Stimulated activated CD4-positive, alpha-beta T cell treated with anti-CD3 and anti-CD28 coated beads, Interleukin-1b, Interleukin-23, amount 100 ng/mL, for 24 hours (primary cell): Measurements from ENCODE around the gene PRKN.

Experiments
- DNase-seq, 4 experiments: peaks; one replicate each; pipeline ENCODE4 v3.0.0-alpha.2; 2020; ENCODE audit warnings: low read depth in 4 of 4, low spot score in 1 of 4

PRKN gene

DNA sequence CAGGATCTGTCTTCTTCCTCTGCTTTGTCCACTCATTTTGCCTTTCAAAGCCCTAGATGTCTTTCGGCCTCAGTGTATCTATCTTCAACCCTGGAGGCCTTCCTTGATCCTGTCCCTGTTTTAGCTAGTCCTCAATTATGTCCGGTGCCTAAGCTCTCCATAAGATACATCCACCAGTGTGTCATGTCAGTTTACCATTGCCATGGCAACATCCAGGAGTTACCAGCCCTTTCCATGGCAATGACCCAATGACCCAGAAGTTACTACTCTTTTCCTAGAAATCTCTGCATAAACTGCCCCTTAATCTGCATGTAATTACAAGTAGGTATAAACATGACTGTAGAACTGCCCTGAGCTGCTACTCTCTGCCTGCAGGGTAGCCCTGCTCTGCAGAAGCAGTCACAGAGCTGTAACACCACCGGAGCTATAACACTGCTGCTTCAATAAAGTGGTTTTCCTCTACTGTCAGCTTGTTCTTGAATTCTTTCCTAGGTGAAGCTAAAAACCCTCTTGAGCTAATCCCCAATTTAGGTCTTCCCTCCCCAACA lies 741.6 kb downstream of the PRKN start:
- DNase-seq, result no peak

DNA sequence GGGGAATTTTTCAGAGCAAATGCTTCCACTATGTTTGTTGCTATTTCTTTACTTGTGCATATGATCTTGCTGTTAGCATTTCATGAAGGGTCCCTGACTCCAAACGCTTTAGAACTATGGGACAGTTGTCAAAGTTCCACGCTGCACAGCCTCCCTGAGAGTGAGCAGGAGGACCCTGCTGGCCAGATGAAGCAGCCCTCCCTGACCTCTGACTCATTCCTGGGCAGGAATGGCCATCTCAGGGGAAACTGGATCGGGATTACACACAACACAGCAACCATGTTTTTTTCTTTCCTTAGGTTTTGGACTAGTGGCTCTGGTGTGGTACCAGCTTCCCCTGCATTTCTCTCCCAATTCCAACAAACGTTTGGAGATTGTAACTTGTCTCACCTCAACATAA lies 742.9 kb downstream of the PRKN start:
- no peak for DNase-seq

GRCh38 chr6:161976553-161976952 lies 751.0 kb downstream of the PRKN start:
- DNase-seq, result no peak

GRCh38 chr6:161973064-161973463 lies 754.5 kb downstream of the PRKN start:
- no peak for DNase-seq

- DNase-seq, result no peak
These were observed 756.5 kb downstream of the PRKN start for GRCh38 chr6:161971043-161971442.

- DNase-seq, result no peak
These were observed 763.8 kb downstream of the PRKN start for GRCh38 chr6:161963634-161964234.

DNA sequence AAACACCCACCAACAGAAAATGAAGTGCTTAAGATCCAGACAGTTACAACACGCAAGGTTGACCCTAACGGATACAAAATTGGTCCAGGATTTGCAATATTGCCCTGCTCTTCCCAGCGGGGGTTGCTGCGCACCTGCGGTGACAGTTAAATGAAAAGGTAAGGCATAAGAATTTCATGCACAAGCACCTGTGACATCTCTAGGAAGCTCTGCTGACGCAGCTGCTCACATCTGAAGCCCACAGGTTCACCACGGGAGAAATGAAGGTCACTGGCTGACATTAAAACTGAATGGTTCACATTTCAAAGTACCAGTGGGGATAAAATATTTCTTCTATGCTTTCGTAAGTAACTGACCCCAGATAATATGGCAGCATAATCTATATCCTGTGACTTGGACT lies 764.4 kb downstream of the PRKN start:
- no peak for DNase-seq

DNA sequence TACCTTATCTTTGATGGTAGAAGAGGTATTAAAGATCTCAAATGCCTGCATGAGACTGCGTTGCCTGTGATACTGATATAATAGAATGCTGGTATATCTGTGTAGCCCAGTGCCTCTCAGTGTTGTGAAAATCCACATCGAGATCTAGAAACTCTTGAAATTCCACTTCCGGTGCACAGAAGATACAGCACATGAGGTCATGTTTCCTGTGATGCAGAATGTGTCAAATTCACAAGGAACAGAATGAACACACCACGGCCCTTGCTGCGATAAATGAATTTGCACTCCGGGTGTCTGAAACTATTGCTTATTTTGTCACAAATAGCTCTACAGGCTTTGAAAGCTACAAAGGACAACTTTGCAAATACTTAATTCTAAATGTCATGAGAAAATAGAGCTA lies 765.8 kb downstream of the PRKN start:
- no peak for DNase-seq

DNA sequence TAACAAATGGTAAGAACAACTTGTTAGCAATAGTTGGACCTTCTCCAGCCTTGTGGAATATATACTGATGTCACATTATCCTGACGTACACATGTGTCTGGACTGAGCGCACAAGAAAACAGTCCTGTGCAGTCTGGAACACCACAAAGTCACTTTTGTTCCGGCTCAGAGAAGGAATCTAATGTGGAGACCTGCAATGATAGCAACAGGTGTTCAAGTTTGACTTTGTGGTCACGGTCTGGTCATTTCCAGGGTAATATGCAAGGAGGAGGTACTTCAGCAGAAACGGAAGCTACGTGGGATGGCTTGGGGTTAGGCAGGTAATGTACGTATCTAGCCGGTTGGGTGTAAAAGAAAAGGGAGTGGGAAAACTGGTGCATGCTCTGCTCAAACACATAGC lies 766.5 kb downstream of the PRKN start:
- DNase-seq, result no peak

DNA sequence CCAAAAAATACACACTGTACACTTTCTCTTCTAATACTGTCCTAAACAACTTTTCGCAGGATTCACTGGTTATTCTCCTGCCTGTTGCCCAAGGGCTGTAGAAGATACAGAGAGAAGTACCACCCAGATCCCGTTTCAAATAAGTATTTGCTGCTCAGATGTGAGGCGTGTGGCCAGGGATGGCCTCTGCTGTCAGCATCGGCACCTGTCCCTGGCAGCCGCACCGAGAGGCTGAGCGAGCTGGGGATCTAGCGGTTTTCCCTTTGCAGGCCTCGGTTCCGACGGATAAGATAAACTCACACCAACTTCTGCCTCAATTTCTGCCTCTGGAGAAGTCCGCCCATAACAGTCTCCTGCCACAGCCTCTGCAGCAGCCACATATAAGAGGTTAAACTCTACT lies 768.5 kb downstream of the PRKN start:
- no peak for DNase-seq

- no peak for DNase-seq
These were observed 771.5 kb downstream of the PRKN start for GRCh38 chr6:161956082-161956481.

DNA sequence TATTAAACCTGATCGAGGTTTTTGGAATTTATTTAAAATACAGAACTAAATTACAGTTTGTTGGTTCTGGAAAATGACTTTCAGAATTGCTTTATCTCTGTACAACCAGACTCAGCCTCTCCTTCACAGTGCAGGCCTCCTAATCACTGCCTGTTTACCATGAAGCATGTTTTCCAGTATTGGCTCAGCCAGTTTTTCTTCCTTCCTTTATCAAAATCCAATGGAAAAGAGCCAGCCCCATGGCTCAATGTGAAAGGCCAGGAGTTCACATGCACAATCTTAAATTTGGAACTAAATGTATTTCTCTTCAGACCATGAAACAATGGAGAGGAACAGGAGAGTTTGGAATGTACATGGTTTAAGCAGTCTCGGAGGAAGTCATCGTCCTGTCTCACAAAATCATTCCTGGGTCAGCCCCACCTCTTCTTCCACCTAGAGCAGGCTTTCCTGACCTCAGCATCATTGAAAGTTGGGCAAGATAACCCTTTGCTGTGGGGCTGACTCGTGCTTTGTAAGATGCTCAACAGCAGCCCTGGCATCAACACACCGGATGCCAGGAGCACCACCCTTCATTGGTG lies 772.8 kb downstream of the PRKN start:
- DNase-seq, result no peak

DNA sequence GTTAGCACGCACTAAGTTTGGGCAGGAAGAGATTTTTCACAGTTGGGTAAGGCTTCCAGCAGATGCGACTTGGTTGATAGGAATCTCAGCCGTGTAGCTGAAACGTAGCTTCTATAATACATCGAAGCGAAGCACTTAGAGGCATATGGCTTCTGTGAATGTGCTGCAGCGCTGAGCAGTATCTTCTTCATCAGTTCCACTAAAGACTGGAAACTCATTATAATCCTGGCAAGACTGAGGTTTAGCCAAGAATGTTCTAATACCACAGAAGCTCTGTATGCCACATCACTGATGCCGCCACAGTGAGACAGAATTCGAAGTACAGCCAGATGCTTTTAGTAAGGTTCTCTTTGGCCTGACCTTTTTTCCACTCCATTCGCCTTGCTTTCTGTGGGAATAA lies 773.5 kb downstream of the PRKN start:
- DNase-seq, result no peak

GRCh38 chr6:161951126-161951525 lies 776.4 kb downstream of the PRKN start:
- DNase-seq, result no peak

DNA sequence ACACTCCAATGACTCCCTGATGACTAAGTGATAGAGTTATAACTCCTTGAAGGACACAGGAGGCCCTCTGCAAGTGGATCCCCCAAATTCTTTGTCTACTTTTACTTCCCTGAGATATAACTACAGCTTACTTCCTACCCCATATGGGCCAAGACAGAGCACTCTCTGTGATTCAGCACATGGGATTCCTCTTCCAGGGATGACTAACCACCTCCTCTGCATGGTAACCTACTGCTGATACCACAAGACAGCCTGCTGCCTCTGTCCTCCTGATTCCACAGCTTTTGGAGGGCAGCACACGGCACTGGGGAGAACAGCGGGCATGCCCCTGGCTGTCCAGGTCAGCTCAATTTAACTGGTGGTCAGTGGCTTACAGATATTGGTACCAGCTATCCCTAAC lies 778.0 kb downstream of the PRKN start:
- DNase-seq, result no peak

DNA sequence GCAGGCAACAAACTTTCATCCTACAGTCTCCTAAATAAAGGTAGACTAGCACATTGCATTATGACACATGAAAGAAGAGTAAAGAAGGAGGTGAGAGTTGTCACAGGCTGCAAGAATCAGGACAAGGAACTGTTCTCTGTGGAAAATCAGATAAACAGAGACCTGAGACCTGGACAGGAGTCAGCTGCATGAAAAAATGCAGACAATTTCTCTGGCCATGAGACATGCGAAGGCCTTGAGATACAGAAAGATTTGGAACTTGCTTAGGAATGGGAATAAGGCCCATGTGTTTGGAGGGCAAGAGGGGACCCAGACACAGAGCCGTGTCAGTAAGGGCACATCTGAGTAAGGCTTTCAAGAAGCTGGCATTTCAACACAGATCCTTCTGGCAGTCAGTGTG lies 779.1 kb downstream of the PRKN start:
- no peak for DNase-seq

DNA sequence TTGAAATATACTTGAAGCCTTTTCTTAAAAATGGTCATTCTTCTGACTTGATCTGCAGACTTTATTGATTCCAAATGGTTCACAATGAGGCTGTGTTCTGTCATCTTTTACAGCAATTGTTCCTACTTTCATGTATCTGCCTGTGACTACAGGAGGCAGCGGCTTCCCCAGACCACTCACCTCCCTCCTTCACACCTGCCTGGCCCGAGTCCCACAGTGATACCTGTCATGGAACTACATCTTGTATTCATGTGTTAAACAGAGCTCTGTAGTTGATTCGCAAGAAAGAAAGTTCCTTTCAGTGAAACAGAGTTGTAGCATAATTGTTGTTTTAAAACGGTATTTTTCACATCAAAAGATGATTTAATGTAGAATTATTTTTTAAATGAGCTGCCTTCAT lies 780.2 kb downstream of the PRKN start:
- no peak for DNase-seq

- no peak for DNase-seq
These were observed 781.1 kb downstream of the PRKN start for GRCh38 chr6:161946461-161946860.

GRCh38 chr6:161943561-161943960 lies 784.0 kb downstream of the PRKN start:
- DNase-seq, result no peak

DNA sequence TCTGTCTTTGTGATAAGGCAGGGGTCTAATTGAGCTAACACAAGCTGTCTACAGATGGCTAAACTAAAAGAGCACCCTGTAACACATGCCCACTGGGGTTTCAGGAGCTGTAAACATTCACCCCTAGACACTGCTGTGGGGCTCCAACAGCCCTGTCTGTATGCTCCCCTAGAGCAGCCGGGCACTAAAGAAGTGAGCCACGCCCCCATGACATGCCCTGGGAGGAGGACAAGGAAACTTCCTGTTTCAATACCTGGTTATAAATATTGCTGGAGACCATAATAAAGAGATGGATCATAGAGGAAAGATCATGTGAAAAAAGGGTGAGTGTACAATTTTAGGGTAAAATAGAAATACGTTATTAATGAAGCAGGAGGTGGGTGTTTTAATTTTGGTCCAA lies 786.0 kb downstream of the PRKN start:
- DNase-seq, result no peak

- DNase-seq, result no peak
These were observed 787.0 kb downstream of the PRKN start for GRCh38 chr6:161940519-161940918.

- DNase-seq, result no peak
These were observed 801.2 kb downstream of the PRKN start for GRCh38 chr6:161926324-161926723.

DNA sequence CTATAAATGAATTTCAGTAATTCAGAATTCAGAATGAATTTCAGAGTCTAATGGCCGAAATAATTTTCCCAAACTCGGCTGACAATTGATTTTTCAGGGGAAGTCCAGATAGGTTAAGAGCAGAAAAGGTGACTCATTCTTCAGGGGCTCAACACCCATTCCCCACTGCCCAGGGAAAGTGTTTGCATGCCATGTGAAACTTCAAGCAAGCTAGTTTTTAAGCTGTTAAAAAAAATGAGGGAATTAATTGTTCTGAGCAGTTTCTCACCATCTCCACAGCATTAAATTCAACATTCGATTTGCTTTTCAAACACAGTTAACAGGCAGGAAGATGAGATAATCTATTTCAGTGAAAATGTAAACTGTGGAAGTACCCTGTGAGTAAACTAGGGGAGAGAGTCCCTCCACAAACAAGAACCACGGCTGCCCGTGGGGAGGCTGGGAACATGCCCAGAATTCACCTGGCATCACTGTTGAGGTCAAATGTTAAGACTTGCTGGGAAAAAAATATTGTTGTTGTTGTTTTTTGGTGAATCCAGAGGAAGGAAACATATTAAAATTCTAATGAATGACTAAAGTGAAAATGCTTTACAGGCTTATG lies 803.0 kb downstream of the PRKN start:
- no peak for DNase-seq
